HG02884 (cell line): Measurements from ENCODE around the gene NFKB2.

ENCODE experiments used
- ATAC-seq: cut with Tn5 transposase; IDR thresholded peaks from one replicate; pipeline ENCODE4 v1.9.1; 2021; ENCODE audit warnings: mild to moderate bottlenecking, moderate library complexity; ENCODE audit not compliant: unreplicated experiment

NFKB2 gene

GRCh38 chr10:102407425-102408130 lies 12.1 kb downstream of the NFKB2 start:
- ATAC-seq = no peak

- no peak for ATAC-seq
These were observed 12.7 kb downstream of the NFKB2 start for GRCh38 chr10:102408131-102408727.

GRCh38 chr10:102408728-102409603 lies 13.5 kb downstream of the NFKB2 start:
- no peak for ATAC-seq

- ATAC-seq = no peak
These were observed 14.3 kb downstream of the NFKB2 start for GRCh38 chr10:102409604-102410428.

GRCh38 chr10:102410429-102411073 lies 15.0 kb downstream of the NFKB2 start:
- ATAC-seq = no peak

GRCh38 chr10:102411341-102412255 lies 16.1 kb downstream of the NFKB2 start:
- ATAC-seq = no peak

- ATAC-seq = no peak
These were observed 16.8 kb downstream of the NFKB2 start for GRCh38 chr10:102412293-102412692.

GRCh38 chr10:102413053-102413705 lies 17.7 kb downstream of the NFKB2 start:
- no peak for ATAC-seq

GRCh38 chr10:102413806-102414561 lies 18.5 kb downstream of the NFKB2 start:
- ATAC-seq = no peak

GRCh38 chr10:102414749-102415148 lies 19.2 kb downstream of the NFKB2 start:
- no peak for ATAC-seq

- ATAC-seq = no peak
These were observed 20.8 kb downstream of the NFKB2 start for GRCh38 chr10:102416283-102416682.

GRCh38 chr10:102416695-102417094 lies 21.2 kb downstream of the NFKB2 start:
- ATAC-seq = no peak

GRCh38 chr10:102418622-102419268 lies 23.2 kb downstream of the NFKB2 start, which contains the start of gene PSD:
PSD (minus strand) TSS chr10:102418785; CDS start chr10:102417038, 1,747 bp downstream.
- ATAC-seq = no peak

- ATAC-seq = no peak
These were observed 24.0 kb downstream of the NFKB2 start for GRCh38 chr10:102419269-102420180.

- ATAC-seq = no peak
These were observed 24.7 kb downstream of the NFKB2 start for GRCh38 chr10:102420181-102420713.
